HepG2 (cell line): ENCODE measurements around the gene IFT80. TPM values are rescaled to one million over a fixed set of nuclear protein-coding genes. Genes with fewer than 3 reads are reported as not detected.

ENCODE experiments used
- AHR ChIP-seq: IDR thresholded peaks from 2 replicates; pipeline ENCODE4 v1.6.1; 2018; ENCODE audit warnings: missing genetic modification reagents, missing compliant biosample characterization
- MXD4 ChIP-seq: IDR thresholded peaks from 2 replicates; pipeline ENCODE4 v1.6.1; 2016; ENCODE audit warnings: mild to moderate bottlenecking, missing biosample characterization, missing genetic modification reagents
- PHF5A ChIP-seq: IDR thresholded peaks from one replicate; pipeline ENCODE4 v1.6.1; 2018; ENCODE audit warnings: low read depth, missing genetic modification reagents; ENCODE audit not compliant: unreplicated experiment
- REPIN1 ChIP-seq: sonication (generic); formaldehyde crosslinking; IDR thresholded peaks from 2 replicates; pipeline ENCODE4 v1.8.0; 2022; ENCODE audit warnings: missing genetic modification reagents, low read depth, mild to moderate bottlenecking, borderline replicate concordance
- TAF15 ChIP-seq: fragments of 200-400 bp; formaldehyde crosslinking; IDR thresholded peaks from one replicate; pipeline ENCODE4 v1.6.1; 2018; ENCODE audit warnings: mild to moderate bottlenecking, low read depth, low read length; ENCODE audit not compliant: poor library complexity, severe bottlenecking
- ZBTB7A ChIP-seq: sonication (generic); formaldehyde crosslinking; IDR thresholded peaks from 2 replicates; pipeline ENCODE4 v1.8.0; 2022; ENCODE audit warnings: mild to moderate bottlenecking, missing genetic modification reagents
- ZNF605 ChIP-seq: sonication (generic); formaldehyde crosslinking; IDR thresholded peaks from 2 replicates; pipeline ENCODE4 v1.8.0; 2022; ENCODE audit warnings: mild to moderate bottlenecking, missing genetic modification reagents
- ZNF674 ChIP-seq: sonication (generic); formaldehyde crosslinking; IDR thresholded peaks from 2 replicates; pipeline ENCODE4 v1.5.0; 2020; ENCODE audit warnings: low read depth, mild to moderate bottlenecking, missing genetic modification reagents
- ZNF724P ChIP-seq: sonication (generic); formaldehyde crosslinking; IDR thresholded peaks from 2 replicates; pipeline ENCODE4 v1.8.0; 2022; ENCODE audit warnings: missing genetic modification reagents, borderline replicate concordance
- polyA plus RNA-seq, 8 experiments: library from polyadenylated mRNA; depleted of rRNA in 3 of 8; stranded (reverse) in 7 of 8; unstranded in 1 of 8; fragments of >200 nt; fragmentation: Illumina TruSeq in 4 of 8; extraction: Trizol in 4 of 8; gene quantifications; 2 replicates each; pipeline versions ENCODE4 v1.2.1 to v1.2.3, GENCODE V29; 2011 to 2016; ENCODE audit warnings: low read depth in 4 of 8, missing spikeins in 1 of 8, mixed read lengths in 1 of 8; ENCODE audit not compliant: insufficient read depth in 1 of 8
- total RNA-seq, 5 experiments: library from RNA; depleted of rRNA; stranded (reverse); fragments of >200 nt; fragmentation: Illumina TruSeq; extraction: Trizol; gene quantifications; 2 replicates each; pipeline ENCODE4 v1.2.3, GENCODE V29; 2016; ENCODE audit warnings: low read depth in 1 of 5
- TF ChIP-seq, protein P1 (sequence below): sonication (generic); formaldehyde crosslinking; IDR thresholded peaks from 2 replicates; pipeline ENCODE4 v1.5.0; 2020; ENCODE audit warnings: mild to moderate bottlenecking, missing genetic modification reagents
- TF ChIP-seq, protein P2 (sequence below): sonication (generic); formaldehyde crosslinking; IDR thresholded peaks from 2 replicates; pipeline ENCODE4 v1.4.0; 2020; ENCODE audit warnings: mild to moderate bottlenecking, low read depth, missing genetic modification reagents
- TF ChIP-seq, protein P3 (sequence below): sonication (generic); formaldehyde crosslinking; IDR thresholded peaks from 2 replicates; pipeline ENCODE4 v1.5.0; 2020; ENCODE audit warnings: missing genetic modification reagents, mild to moderate bottlenecking, borderline replicate concordance
- TF ChIP-seq, protein P4 (sequence below): sonication (generic); formaldehyde crosslinking; IDR thresholded peaks from 2 replicates; pipeline ENCODE4 v1.4.0; 2020; ENCODE audit warnings: mild to moderate bottlenecking, missing genetic modification reagents, borderline replicate concordance

The IFT80 gene
- total and polyA plus RNA-seq, 2 of the 13 experiments (the other 11 are each of a cell fraction or from before 2014, with no cell fraction given) = 11.4 to 15.7 TPM

DNA sequence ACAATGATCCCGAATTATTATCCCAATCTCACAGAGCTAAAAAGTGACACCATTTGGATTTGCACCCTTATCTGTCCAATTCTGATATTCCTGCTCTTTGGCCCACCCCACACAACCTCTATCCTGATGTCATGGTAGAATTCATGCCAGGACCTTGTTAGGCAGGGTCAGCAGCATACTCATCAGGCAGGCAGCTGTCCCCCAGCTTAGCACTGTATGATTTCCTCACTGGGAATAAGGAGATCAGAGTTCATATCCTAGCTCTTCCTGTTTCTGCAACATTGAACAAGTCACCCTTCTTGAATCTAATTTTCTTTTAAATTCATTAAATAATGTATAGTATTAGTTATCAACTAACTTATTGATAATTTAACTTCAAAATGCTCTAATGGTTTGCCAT lies 185.8 kb downstream of the IFT80 start (continued):
- TF ChIP-seq TAF15 = no peak
- TF ChIP-seq MXD4 (CRISPR knock-in tag) = no peak
- TF ChIP-seq ZNF674 (CRISPR knock-in tag) = no peak
- TF ChIP-seq ZNF724P (CRISPR knock-in tag) = no peak
- no peak for TF ChIP-seq PHF5A (CRISPR knock-in tag)
- TF ChIP-seq, protein P1, sequence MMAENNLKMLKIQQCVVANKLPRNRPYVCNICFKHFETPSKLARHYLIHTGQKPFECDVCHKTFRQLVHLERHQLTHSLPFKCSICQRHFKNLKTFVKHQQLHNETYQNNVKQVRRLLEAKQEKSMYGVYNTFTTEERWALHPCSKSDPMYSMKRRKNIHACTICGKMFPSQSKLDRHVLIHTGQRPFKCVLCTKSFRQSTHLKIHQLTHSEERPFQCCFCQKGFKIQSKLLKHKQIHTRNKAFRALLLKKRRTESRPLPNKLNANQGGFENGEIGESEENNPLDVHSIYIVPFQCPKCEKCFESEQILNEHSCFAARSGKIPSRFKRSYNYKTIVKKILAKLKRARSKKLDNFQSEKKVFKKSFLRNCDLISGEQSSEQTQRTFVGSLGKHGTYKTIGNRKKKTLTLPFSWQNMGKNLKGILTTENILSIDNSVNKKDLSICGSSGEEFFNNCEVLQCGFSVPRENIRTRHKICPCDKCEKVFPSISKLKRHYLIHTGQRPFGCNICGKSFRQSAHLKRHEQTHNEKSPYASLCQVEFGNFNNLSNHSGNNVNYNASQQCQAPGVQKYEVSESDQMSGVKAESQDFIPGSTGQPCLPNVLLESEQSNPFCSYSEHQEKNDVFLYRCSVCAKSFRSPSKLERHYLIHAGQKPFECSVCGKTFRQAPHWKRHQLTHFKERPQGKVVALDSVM (CRISPR knock-in tag) = no peak
- TF ChIP-seq, protein P2, sequence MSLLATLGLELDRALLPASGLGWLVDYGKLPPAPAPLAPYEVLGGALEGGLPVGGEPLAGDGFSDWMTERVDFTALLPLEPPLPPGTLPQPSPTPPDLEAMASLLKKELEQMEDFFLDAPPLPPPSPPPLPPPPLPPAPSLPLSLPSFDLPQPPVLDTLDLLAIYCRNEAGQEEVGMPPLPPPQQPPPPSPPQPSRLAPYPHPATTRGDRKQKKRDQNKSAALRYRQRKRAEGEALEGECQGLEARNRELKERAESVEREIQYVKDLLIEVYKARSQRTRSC (CRISPR knock-in tag) = no peak
- no peak for TF ChIP-seq ZNF605
- TF ChIP-seq ZBTB7A (CRISPR knock-in tag) = no peak
- TF ChIP-seq, protein P3, sequence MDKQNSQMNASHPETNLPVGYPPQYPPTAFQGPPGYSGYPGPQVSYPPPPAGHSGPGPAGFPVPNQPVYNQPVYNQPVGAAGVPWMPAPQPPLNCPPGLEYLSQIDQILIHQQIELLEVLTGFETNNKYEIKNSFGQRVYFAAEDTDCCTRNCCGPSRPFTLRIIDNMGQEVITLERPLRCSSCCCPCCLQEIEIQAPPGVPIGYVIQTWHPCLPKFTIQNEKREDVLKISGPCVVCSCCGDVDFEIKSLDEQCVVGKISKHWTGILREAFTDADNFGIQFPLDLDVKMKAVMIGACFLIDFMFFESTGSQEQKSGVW (CRISPR knock-in tag) = no peak
- no peak for TF ChIP-seq AHR (CRISPR knock-in tag)
- TF ChIP-seq, protein P4, sequence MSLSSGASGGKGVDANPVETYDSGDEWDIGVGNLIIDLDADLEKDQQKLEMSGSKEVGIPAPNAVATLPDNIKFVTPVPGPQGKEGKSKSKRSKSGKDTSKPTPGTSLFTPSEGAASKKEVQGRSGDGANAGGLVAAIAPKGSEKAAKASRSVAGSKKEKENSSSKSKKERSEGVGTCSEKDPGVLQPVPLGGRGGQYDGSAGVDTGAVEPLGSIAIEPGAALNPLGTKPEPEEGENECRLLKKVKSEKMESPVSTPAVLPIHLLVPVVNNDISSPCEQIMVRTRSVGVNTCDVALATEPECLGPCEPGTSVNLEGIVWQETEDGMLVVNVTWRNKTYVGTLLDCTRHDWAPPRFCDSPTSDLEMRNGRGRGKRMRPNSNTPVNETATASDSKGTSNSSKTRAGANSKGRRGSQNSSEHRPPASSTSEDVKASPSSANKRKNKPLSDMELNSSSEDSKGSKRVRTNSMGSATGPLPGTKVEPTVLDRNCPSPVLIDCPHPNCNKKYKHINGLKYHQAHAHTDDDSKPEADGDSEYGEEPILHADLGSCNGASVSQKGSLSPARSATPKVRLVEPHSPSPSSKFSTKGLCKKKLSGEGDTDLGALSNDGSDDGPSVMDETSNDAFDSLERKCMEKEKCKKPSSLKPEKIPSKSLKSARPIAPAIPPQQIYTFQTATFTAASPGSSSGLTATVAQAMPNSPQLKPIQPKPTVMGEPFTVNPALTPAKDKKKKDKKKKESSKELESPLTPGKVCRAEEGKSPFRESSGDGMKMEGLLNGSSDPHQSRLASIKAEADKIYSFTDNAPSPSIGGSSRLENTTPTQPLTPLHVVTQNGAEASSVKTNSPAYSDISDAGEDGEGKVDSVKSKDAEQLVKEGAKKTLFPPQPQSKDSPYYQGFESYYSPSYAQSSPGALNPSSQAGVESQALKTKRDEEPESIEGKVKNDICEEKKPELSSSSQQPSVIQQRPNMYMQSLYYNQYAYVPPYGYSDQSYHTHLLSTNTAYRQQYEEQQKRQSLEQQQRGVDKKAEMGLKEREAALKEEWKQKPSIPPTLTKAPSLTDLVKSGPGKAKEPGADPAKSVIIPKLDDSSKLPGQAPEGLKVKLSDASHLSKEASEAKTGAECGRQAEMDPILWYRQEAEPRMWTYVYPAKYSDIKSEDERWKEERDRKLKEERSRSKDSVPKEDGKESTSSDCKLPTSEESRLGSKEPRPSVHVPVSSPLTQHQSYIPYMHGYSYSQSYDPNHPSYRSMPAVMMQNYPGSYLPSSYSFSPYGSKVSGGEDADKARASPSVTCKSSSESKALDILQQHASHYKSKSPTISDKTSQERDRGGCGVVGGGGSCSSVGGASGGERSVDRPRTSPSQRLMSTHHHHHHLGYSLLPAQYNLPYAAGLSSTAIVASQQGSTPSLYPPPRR (CRISPR knock-in tag) = no peak
- TF ChIP-seq REPIN1 (CRISPR knock-in tag) = no peak
